Skin of body (tissue), 2 donors: ENCODE data around the gene WASF1. TPM values are rescaled to one million over a fixed set of nuclear protein-coding genes. Genes with fewer than 3 reads are reported as not detected.

ENCODE experiments used
- DNase-seq: peaks from one replicate; lab custom pipeline; 2025; lab: John Stamatoyannopoulos, UW
- total RNA-seq: library from RNA; depleted of rRNA; stranded (reverse); fragments of >200 nt; gene quantifications from one replicate; pipeline ENCODE4 v1.2.3, GENCODE V29; 2014

WASF1 gene
- total RNA-seq, result 7.1 TPM

- peak; percentile 98 for DNase-seq
Measured at GRCh38 chr6:110179406-110180227, at the start of gene WASF1. WASF1 (minus strand) TSS chr6:110179670; CDS start chr6:110127601, 52,069 bp downstream.

DNA sequence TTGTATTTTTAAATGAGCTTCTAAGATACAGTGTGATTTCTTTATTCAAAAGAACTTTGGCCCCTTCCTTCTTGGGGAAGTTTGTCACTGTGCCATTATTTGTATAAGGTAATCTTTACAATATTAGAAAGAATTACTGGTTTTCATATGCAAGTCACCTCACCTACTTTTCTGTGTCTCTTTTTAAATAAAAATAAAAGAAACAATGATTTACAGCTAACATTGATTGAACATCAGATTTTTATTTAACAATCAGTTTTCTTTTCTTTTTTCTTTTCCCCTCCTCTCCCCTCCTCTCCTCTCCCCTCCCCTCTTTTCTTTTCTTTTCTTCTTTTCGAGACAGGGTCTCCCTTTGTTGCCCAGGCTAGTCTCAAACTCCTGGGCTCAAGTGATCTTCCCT, 46.8 kb upstream of the WASF1 start:
- no peak for DNase-seq

DNA sequence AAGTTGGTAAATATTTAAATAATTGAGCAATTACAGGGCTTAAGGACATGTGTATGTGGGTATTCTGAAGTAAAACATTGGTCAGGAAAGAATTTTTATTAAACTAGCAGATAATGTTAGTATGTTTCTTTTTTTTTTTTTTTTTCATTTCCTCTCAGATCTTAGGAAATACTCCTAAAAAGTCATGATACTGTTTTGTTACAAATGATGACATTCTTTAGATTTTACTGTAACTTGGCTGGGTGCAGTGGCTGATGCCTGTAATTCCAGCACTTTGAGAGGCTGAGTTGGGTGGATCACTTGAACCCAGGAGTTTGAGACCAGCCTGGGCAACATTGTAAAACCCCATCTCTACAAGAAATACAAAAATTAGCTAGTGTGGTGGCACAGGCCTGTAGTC, 42.3 kb upstream of the WASF1 start:
- DNase-seq, result no peak

DNA sequence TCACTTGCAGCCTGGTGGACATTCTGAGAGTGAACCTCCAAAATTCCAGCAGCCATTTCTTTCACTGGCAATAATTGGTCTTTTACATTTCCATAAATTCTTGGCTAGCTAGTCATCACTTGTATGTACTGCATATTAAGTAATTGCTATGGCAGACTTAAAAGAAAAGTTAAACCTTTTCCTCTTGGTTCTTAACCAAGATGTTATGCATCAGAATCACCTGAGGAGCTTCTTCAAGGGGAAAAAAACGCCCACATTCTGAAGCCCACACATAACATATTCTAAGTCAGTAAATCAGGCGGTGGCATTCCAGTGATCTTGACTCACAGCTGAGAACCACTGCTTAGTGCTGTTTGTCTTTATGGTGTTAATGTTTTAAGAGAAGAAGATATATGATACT, 37.8 kb upstream of the WASF1 start:
- DNase-seq, result no peak

DNA sequence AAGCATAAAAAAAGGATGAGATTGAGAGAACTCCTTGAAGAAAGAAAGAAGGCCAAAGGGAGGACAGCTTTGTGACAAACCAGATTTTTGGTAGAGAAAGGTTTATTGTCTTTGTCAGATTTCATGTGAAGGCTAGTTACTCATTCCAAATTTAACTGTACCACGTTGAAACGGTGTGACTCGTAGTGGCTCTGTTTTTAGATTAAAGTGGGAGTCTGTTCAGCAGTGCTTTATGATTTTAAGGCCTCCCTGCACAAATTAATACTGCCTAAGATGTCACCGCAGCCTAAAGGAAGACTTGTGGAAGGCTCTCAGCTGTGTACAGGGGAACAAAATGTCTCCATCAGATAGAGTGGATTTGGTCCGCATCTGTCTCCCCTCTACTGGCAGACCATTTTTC, 36.7 kb upstream of the WASF1 start:
- DNase-seq, result no peak

- DNase-seq, result no peak
Measured at GRCh38 chr6:110214338-110214737, 34.9 kb upstream of the WASF1 start.

- no peak for DNase-seq
Measured at GRCh38 chr6:110211753-110212152, 32.3 kb upstream of the WASF1 start.

DNA sequence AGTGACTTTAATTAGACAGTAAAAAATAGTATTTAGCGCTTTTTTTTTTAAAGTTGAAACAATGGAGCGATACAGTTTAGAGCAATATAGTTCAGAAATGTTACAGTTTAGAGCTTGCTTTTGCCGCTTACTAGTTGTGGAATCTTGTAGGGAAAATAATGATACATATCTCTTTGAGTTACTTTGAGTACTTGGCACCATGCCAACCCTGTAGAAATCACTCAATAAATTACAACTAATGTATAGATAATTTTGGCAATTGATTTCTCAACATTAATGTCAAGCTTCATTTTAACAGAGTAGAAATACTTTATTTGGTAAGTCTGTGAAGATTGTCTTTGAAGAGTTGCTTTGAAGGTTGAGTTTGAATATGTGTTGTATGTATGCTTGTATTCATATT, 28.2 kb upstream of the WASF1 start:
- DNase-seq, result no peak

- no peak for DNase-seq
Measured at GRCh38 chr6:110201151-110201884, 21.8 kb upstream of the WASF1 start.

GRCh38 chr6:110198561-110198960, 19.1 kb upstream of the WASF1 start:
- DNase-seq, result no peak

DNA sequence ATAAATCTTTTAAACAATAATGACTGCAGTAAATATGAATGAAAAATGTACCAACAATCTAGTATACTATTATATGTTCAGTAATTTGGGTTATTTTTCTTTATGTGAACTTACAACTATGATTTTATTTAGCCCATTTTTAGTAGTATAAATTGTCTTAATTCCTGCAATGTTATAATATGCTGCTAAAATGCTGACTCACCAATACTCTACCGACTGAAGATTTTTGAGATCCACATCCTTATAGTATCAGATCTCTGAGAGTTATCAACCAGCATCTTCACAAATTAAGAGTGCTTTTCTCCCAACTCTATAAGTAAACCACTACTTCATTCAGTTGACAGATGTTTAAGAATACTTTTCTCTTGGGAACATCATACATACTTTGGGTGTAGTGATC, 17.4 kb upstream of the WASF1 start:
- DNase-seq, result no peak

DNA sequence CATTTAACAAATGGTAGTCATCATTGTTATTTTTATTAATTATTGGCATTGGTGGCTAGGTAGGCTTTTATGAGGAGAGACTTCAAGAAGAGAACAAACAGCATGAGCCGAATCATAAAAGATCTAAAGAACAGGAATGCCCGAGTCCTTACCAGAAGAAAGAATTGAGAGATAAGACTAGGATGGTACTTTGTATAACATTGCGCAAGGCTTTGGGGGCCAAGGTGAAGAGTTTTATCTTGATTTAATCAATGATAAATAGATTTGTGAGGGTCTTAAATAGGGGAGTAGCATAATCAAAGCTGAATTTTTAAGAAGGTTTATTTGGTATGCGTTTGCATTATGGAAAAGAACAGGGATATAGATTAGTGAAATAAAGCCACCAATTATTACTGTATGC, 16.2 kb upstream of the WASF1 start:
- no peak for DNase-seq

DNA sequence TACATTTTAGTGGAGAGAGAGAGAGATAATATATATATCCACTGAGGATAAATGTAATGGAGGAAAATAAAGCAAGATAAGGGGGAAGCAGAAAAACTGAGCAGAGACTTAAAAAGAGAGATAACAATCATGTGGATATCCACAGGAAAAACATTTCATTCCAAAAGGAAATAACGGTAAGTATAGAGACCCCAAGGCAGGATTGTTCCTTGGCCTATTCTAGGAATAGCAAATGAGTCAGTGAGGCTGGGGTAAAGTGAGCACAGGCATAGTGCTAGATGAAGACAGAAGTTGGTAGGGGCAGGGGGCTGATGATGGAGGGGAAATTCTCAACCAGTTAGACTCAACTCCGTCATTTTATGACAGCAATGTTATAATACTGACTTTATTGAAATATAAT, 12.0 kb upstream of the WASF1 start:
- DNase-seq, result no peak

- DNase-seq, result no peak
Measured at GRCh38 chr6:110190726-110191125, 11.3 kb upstream of the WASF1 start.

DNA sequence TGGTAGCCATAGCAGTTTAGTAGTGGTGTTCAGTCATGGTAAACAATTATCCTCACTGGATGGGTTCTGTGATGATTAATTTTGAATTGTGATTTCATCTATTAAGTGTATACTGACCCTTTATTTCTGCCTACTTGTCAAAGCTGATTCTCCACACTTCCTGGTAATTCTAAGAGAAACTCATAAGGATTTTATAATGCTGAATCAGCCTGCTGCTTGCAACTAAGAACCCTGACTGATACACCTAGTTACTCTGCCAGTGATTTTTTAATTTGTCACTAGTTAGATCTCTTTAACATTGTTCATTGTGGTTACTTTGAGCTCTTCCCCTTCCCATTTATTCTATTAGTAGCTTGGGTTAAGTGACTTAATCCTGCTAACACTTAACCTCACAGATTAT, 9.3 kb upstream of the WASF1 start:
- no peak for DNase-seq

- DNase-seq, result no peak
Measured at GRCh38 chr6:110185879-110186278, 6.4 kb upstream of the WASF1 start.

- DNase-seq, result no peak
Measured at GRCh38 chr6:110183292-110183885, 3.9 kb upstream of the WASF1 start.

- no peak for DNase-seq
Measured at GRCh38 chr6:110181131-110182030, 1.9 kb upstream of the WASF1 start.

DNA sequence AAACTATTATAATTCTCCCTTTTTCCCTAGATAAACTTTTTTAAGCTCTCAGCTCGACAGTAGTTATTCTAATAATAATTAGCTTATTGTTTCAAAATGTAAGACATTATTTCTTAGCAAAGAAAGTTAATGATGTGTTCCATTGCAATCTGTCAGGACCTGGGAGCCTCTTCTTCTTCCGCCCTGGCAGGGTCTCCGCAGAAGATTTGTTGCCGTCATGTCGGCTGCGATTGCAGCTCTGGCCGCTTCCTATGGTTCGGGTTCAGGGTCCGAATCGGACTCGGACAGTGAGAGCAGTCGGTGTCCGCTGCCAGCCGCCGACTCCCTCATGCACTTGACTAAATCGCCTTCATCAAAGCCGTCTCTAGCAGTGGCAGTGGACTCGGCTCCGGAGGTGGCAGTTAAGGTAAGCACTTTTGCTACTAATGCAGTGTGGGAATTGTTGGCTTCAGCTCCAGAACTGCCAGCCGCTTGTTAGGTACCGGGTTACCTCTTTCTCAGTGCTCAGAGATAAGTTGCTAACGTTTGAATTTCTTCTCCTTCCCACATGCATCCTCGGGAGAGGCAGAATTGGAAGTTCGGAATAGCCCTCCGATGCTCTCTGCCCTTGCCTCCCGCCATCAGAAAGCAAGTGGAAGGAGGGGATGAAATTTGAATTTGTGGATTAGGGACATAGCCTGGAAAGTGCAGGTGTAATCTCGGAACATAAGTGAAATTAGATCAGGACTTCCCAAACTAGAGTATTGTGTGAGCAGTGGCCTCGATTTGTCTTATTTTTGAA, 948 bp upstream of the WASF1 start, which contains the start of gene CDC40:
TSS of gene CDC40 (plus strand) at position 200 of the 781 bp plus-strand sequence. CDS start at position 218, 18 bp downstream.
- DNase-seq, result no peak

GRCh38 chr6:110178626-110179405, 654 bp downstream of the WASF1 start:
- peak; percentile 29 for DNase-seq
